ENCODE results near the gene BMP7.

BMP7 gene

GRCh38 chr20:57266291-57267157 lies at the start of gene BMP7 (continued):
- TF ChIP-seq ZNF302 (tag by site-specific recombination; IDR thresholded peaks at IDR 0.05; ENCODE audit: low read depth) (no peak), ZNF585B (tag by site-specific recombination; IDR thresholded peaks at IDR 0.05) (no peak), ZNF626 (tag by site-specific recombination; IDR thresholded peaks at IDR 0.05) (no peak), ZNF692 (tag by site-specific recombination; IDR thresholded peaks at IDR 0.05) (peak; percentile 28; the same call in 1 of the 2 replicates)

GRCh38 chr20:57315976-57316480 lies 49.6 kb upstream of the BMP7 start:
- Histone ChIP-seq H3K27ac (ENCODE audit: extremely low read depth, low read depth, low read length) (no peak overlapping the region), H3K4me1 (ENCODE audit: control insufficient read depth, insufficient read depth, low read length) (no peaks in the 10 kb centered on the region), H3K36me3 (ENCODE audit: control insufficient read depth in 2 of 2, insufficient read depth in 1 of 2, low read length in 2 of 2) (no peaks in the 10 kb centered on the region), H3K4me3 (ENCODE audit: low read depth, low read length) (no peak overlapping the region), H3K9me3 (ENCODE audit: control insufficient read depth, insufficient read depth, low read depth, low read length) (no peaks in the 10 kb centered on the region)
- CTCF ChIA-PET = no interaction called here
- TF ChIP-seq KLF9 (tag by site-specific recombination; IDR thresholded peaks at IDR 0.05; ENCODE audit: low read depth) = no peak
- no peak for TF ChIP-seq ZNF138 (tag by site-specific recombination; IDR thresholded peaks at IDR 0.05; ENCODE audit: borderline replicate concordance)
- no peak for TF ChIP-seq ZNF416 (tag by site-specific recombination; IDR thresholded peaks at IDR 0.05)
- TF ChIP-seq ZNF488 (tag by site-specific recombination; IDR thresholded peaks at IDR 0.05) = no peak
- no peak for TF ChIP-seq ZBTB48 (tag by site-specific recombination; IDR thresholded peaks at IDR 0.05)
- no peak for TF ChIP-seq ZNF175 (tag by site-specific recombination; IDR thresholded peaks at IDR 0.05)
- no peak for TF ChIP-seq ZNF624 (tag by site-specific recombination; IDR thresholded peaks at IDR 0.05)
- TF ChIP-seq ZNF792 (tag by site-specific recombination; IDR thresholded peaks at IDR 0.05) = no peak
- TF ChIP-seq ZNF423 (tag by site-specific recombination; IDR thresholded peaks at IDR 0.05) = no peak
- no peak for TF ChIP-seq REPIN1 (tag by site-specific recombination; IDR thresholded peaks at IDR 0.05; ENCODE audit: low read depth)
- no peak for TF ChIP-seq ZNF169 (tag by site-specific recombination; IDR thresholded peaks at IDR 0.05)
- no peak for TF ChIP-seq KLF10 (tag by site-specific recombination; IDR thresholded peaks at IDR 0.05)
- no peak for TF ChIP-seq ZNF350 (tag by site-specific recombination; IDR thresholded peaks at IDR 0.05)
- TF ChIP-seq ZNF610 (tag by site-specific recombination; IDR thresholded peaks at IDR 0.05; ENCODE audit: borderline replicate concordance) = no peak
- no peak for TF ChIP-seq ZSCAN16 (tag by site-specific recombination; IDR thresholded peaks at IDR 0.05)
- no peak for TF ChIP-seq GLI2 (tag by site-specific recombination; IDR thresholded peaks at IDR 0.05; ENCODE audit: borderline replicate concordance, low read depth)
- POLR2A ChIA-PET = no interaction called here

GRCh38 chr20:57315083-57315975 lies 48.9 kb upstream of the BMP7 start:
- Histone ChIP-seq H3K4me1 (ENCODE audit: control insufficient read depth, insufficient read depth, low read length) (no peaks in the 10 kb centered on the region), H3K4me3 (ENCODE audit: low read depth, low read length) (no peak overlapping the region), H3K9me3 (ENCODE audit: control insufficient read depth, insufficient read depth, low read depth, low read length) (no peaks in the 10 kb centered on the region), H3K27ac (ENCODE audit: extremely low read depth, low read depth, low read length) (no peak overlapping the region), H3K36me3 (ENCODE audit: control insufficient read depth in 2 of 2, insufficient read depth in 1 of 2, low read length in 2 of 2) (no peaks in the 10 kb centered on the region)
- ChIA-PET CTCF (no interaction called here), POLR2A (no interaction called here)
- no peak for TF ChIP-seq ZNF580 (tag by site-specific recombination; IDR thresholded peaks at IDR 0.05)
- no peak for TF ChIP-seq ZNF639 (tag by site-specific recombination; IDR thresholded peaks at IDR 0.05)
- TF ChIP-seq BCL11B (tag by site-specific recombination; IDR thresholded peaks at IDR 0.05; ENCODE audit: low read depth) = no peak
- TF ChIP-seq ZSCAN23 (tag by site-specific recombination; IDR thresholded peaks at IDR 0.05) = no peak
- TF ChIP-seq ZNF654 (tag by site-specific recombination; IDR thresholded peaks at IDR 0.05; ENCODE audit: low read depth) = no peak
- no peak for TF ChIP-seq ZSCAN16 (tag by site-specific recombination; IDR thresholded peaks at IDR 0.05)
